GM18517 (cell line): ENCODE data around the gene WDFY3.

Experiments
- ATAC-seq: cut with Tn5 transposase; IDR thresholded peaks from one replicate; pipeline ENCODE4 v1.9.1; 2021; ENCODE audit warnings: mild to moderate bottlenecking, moderate library complexity; ENCODE audit not compliant: unreplicated experiment

The WDFY3 gene

GRCh38 chr4:84952004-84952403 is 14.5 kb downstream of the WDFY3 start:
- no peak for ATAC-seq

- no peak for ATAC-seq
These were observed 18.4 kb downstream of the WDFY3 start for GRCh38 chr4:84948056-84948455.

- ATAC-seq = no peak
These were observed 21.5 kb downstream of the WDFY3 start for GRCh38 chr4:84944947-84945346.

GRCh38 chr4:84940960-84941359 is 25.5 kb downstream of the WDFY3 start:
- ATAC-seq = no peak

GRCh38 chr4:84939113-84939512 is 27.4 kb downstream of the WDFY3 start:
- ATAC-seq = no peak

GRCh38 chr4:84938316-84938715 is 28.2 kb downstream of the WDFY3 start:
- no peak for ATAC-seq

- ATAC-seq = no peak
These were observed 29.0 kb downstream of the WDFY3 start for GRCh38 chr4:84937381-84937977.

- no peak for ATAC-seq
These were observed 30.4 kb downstream of the WDFY3 start for GRCh38 chr4:84936123-84936522.

- ATAC-seq = no peak
These were observed 34.0 kb downstream of the WDFY3 start for GRCh38 chr4:84932462-84932861.

- ATAC-seq = no peak
These were observed 34.5 kb downstream of the WDFY3 start for GRCh38 chr4:84931961-84932360.

- no peak for ATAC-seq
These were observed 35.2 kb downstream of the WDFY3 start for GRCh38 chr4:84931274-84931673.

GRCh38 chr4:84928089-84928488 is 38.4 kb downstream of the WDFY3 start:
- ATAC-seq = no peak

GRCh38 chr4:84927428-84927827 is 39.1 kb downstream of the WDFY3 start:
- ATAC-seq = no peak

- ATAC-seq = no peak
These were observed 40.9 kb downstream of the WDFY3 start for GRCh38 chr4:84925558-84925957.

GRCh38 chr4:84924434-84924833 is 42.1 kb downstream of the WDFY3 start:
- no peak for ATAC-seq

GRCh38 chr4:84920617-84921016 is 45.9 kb downstream of the WDFY3 start:
- no peak for ATAC-seq

GRCh38 chr4:84917869-84918600 is 48.5 kb downstream of the WDFY3 start:
- no peak for ATAC-seq

- no peak for ATAC-seq
These were observed 49.2 kb downstream of the WDFY3 start for GRCh38 chr4:84917086-84917821.

- no peak for ATAC-seq
These were observed 50.3 kb downstream of the WDFY3 start for GRCh38 chr4:84916227-84916626.

GRCh38 chr4:84915396-84915780 is 51.1 kb downstream of the WDFY3 start:
- ATAC-seq = no peak

GRCh38 chr4:84914686-84915395 is 51.6 kb downstream of the WDFY3 start:
- ATAC-seq = no peak
